Iris pigment epithelial cell (primary cell): ENCODE data around the gene GLI3.

Experiments
- DNase-seq: peaks from one replicate; pipeline ENCODE4 v3.0.0-alpha.2; 2011; ENCODE audit warnings: low read depth

GLI3 gene

DNA sequence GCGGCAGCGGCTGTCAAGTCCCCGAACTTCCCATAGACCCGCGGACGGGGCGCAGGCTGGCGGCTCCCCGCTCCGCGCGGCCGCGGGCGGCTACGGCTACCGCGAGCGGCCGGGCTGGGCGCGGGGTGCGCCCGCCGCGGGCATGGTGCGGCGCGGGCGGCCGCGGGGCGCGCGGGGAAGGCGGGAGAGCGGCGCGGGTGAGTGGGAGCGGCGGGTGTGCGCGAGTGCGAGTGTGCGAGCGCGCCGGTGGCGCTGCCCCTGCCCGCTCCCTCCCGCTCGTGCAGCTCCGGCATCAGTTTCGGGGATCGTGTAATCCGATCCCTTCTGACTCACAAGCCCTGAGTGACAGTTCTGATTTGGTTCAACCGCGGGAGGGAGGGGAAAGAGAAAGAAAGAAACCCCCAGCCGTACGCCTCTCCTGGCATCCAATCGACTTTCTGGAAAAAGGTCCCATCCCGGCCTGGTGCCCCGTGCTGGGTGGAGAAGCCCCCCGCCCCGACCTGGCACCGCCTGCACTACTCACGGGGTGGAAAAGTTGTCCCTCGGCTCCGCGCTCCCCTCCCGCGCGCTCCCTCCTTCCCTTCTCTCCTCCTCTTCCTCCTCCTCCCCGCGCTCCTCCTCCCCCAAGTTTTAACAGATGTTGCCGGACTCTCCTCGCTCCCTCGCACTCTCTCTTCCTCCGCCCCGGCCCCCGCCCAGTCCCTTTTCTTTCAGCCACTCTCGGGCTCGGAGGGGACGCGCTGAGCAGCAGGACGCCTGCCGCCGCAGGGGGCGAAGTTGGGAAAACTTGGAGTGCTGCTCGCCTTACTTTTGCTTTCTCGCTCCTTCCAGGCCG, at the start of gene GLI3:
Gene GLI3 (minus strand): TSS at position 234 of the 835 bp plus-strand sequence. CDS start 13,956 bp downstream, outside the sequence.
- DNase-seq = peak; percentile 97

DNA sequence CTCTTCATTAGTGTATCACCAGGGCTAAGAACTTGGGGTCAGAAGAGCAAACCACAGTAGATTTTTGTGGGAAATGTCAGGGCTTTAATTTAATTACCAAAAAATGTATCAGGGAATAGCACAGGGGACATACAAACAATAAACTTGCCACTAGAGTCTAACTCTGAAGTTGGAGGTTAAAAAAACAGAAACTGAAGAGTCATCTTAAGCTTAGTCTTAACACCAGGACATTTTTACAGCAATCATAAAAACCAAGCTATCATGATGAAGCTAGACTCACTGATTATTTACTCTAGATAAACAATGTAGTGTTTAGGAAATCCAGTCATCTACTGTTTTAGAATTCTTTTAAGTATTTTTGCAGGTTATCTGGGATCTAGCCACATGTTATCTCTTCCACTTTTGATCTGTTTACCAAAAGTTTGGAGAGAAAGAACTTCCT, 48.4 kb upstream of the GLI3 start:
- peak; percentile 54 for DNase-seq

DNA sequence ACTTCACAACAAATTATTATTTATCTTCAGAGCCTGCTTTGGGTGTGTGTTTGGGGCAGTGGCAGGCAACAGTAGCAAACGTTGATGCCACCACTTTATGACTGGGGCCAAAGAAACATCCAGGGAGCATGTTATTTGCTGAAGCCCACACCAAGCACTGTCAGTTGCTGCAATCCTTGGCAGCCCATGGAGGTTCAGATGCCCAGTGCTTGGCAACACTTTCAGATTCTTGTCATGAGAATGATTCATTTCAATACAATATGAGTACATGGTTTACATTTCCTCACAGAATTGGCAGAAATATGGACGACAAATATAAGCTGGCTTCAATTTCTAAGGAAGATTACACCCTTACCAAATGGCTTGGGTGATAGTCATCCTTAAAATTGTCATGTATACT, 46.5 kb upstream of the GLI3 start:
- DNase-seq = peak; percentile 27

DNA sequence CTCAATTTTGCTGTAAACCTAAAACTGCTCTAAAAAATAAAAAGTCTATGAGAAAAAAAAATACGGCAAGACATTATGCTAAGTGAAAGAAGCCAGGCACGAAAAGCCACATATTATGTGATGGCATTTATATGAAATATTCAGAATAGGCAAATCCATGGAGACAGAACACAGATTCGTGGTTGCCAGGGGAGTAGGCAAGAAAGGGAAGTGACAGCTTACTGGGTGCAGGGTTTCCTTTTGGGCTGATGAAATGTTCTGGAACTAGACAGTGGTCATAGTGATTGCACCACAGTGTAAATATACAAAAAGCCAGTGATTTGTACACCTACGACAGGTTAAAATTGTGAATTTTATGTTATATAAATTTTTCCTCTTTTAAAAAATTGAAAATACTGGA, 41.3 kb upstream of the GLI3 start:
- no peak for DNase-seq

DNA sequence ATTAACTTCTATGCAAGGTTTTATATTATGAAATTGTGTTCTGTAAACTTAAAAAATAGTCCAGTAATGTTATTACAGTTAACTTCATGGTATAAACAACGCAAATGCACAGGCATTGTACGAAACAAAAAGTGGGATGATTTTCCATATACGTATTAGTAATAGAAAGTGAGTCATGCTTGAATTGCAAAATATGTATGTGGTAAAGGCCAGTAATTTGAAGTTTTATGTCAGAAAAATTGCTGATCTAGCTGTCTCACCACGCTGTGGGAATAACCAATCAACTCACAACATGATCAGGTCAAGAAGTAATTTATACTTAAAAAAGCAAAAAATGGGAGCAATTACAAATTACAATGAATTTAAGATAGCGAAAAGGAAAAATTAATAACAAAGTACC, 37.0 kb upstream of the GLI3 start:
- peak; percentile 90 for DNase-seq

DNA sequence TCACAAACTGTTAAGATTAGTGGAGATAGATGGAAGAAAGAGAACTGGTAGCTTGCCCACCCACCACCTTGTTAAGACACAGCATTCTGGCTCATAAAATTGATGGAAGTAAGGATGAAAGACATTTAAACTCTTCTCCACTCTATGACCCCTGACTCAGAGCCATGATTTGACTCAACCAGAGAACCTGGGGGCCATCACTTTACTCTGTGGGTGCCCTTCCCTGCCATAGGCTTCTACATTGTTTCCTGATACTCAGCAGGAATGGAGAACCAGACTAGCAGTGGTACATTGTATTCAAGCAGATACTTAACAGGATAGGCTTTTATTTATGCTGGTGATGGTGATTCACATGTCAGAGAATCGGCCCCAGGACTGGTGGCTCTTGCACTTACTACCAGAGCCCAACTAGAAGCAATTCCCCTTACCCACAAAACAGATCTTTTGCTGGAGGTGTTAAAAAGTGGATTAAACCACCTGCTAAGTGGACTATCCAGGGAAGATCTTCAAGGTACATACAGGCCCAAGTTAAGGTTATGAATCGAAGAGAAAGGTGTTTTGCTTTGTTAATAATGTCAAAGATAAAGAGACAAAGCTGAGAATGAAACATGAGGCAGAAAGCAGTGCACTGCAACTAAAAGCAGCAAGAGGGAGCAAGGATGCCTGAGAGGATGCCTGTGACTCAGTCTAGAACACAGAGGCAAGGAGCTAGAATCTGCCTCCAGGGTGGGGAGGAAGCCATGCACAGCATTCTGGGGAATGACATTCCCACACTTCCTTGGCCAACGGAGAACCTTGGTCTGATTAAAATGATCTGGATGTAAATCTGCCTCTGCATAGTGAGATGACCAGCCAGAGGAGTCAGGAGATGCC, 36.0 kb upstream of the GLI3 start:
- peak; percentile 86 for DNase-seq

DNA sequence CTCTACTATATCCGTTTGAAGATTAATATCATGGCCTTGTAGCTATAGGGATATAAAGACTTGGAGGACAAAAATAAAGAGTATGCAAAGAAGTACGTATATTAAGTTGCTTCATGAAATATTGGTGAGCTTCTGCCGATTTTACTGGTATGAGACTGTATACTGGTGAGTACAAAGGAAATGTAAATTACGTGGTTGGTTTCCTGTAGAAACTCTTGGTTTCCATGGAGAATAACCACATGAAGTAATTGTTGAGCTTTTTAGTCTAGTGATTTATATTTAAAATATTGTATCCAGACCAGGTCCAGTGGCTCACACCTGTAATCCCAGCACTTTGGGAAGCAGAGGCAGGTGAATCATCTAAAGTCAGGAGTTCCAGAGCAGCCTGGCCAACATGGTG, 32.2 kb upstream of the GLI3 start:
- DNase-seq = no peak

DNA sequence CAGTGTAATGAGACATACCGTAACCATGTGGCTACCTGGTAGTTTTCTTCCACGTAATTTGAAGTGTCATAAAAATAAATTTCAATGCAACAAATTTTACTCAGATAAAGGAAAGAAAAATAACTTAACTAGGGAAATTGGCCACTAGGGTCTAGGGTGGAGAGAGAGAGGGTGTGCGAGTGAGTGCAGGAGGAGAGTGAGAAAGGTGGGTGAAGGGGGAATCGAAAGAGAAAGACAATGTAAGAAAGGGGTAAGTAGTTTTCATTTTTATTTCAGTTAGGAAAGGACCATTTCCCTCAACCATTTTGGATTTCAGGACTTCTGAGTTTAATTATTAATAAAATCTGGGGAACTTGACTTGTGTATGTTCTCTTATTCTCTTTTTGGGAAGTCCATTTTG, 27.7 kb upstream of the GLI3 start:
- no peak for DNase-seq

DNA sequence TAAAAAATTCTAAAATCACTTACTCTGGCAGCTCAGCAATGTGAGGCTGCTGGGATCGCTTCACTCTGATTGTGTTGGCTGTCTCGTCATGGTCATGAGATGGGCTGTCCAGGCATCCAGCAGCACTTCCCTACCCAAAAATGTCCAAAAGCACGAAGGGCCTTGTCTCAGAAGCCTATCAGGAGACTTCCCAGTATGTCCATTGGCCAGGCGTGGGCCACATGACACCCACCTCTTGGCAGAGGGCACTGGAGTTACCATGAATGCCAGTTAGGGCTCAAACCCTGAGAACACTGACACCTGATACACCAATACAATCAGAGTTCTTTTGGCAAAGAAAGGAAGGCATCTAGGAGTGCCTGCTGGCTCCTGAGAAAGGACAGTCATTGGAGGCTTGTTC, 27.0 kb upstream of the GLI3 start:
- no peak for DNase-seq

DNA sequence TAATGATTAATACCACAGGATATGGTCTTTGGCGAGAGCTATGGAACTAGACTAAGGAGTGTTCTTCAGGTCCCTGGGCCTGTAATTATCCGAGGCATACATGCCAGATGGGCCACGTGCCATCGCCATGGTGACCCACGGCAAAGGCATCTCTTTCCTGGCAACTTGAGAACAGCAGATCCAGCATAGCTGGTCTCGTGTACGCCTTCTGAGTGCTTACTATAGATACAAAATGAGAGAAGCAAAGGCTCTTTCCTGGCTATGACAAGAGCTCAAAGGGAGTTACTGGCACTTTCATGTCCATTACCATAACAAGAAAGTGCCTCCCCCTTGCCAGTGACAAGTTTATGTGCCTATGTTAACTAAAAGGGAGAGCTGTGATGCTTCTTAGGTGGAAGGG, 26.0 kb upstream of the GLI3 start:
- DNase-seq = peak; percentile 60

DNA sequence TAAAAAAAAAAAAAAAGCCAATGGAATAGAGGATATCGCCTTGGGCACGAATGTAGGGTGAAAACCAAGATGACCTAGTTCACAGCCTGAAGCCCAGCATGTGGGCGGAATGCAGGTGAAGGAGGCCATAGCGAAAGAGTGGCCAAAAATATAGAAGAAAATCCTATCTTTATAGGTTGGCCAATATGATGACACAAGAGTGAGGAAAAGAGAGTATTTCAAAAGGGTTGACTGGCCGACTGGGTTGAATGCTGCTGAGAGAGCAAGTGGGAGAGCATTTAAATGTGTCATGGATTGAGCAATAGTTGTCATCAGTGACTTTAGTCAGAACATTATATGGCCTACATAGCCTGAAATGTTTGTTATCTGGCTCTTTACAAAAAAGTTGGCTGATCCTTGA, 17.2 kb upstream of the GLI3 start:
- DNase-seq = peak; percentile 89

DNA sequence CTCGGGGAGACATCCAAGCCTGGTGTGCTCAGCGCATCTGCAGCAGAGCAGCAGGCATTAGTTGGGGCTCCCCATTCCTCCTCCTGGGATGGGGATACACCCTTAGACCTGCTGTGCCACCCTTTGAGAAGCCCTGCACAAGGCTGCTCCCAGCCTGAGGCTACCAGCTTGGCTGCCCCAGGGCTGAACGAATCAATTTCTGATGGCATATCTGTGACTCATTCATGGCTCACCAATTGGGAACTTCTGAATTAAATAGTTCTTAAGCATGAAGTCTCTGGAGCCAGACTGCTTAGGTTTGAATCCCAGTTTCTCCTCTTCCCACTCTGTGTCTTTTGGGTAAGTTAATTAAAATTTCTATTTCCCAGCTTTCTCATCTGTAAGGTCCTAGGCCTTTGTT, 16.3 kb upstream of the GLI3 start:
- no peak for DNase-seq

DNA sequence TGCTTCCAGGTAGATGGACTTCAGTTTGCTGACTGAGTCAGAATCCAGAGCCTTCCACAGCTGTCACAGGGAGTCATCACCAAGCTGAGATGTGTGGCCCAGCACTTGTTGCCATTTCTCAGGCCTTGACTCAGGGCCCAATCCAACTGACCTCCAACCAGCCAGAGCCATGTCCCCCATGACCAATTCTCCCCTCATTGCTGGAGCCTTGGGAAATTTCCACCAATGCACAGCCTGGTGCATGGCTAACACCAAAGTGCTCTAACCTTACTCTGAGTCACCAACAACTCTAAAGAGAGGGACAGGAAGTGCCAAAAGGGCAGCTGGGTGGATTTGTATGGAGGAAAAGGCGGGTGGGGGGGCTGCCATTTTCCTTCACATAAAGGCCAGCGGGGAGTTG, 13.4 kb upstream of the GLI3 start:
- no peak for DNase-seq

DNA sequence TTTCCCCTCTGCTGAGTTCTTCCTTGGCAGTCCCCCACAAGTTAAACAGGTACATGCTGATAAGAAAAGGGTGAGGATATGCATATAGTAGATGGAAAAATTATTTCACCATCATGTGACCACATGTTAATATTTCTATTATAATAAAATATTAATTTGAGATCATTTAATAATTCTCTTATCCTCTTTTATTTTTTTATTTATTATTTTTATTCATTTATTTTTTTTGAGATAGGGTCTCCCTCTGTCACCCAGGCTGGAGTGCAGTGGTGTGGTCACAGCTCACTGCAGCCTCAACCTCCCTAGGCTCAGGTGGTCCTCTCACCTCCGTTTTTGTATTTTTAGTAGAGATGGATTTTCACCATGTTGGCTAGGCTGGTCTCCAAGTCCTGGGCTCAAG, 11.6 kb upstream of the GLI3 start:
- no peak for DNase-seq

DNA sequence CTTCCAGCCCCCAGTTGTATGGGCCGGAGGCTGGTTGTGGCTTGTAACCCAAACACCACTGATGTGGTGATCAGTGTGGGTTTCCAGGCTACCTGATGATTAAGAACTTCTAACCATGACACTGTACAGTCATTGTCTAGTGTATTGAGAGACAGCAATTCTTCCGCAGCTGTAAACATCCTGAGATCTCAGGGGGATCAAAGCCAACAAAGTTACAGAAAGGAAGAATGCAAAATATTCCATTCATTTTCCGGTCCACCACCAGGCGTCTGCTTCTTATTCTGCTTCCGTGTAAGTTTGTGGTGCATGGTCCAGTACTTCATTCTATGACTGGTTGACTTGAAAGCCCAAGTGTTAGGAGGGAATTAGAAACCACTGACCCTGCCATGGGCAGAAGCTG, 10.3 kb upstream of the GLI3 start:
- DNase-seq = peak; percentile 93

DNA sequence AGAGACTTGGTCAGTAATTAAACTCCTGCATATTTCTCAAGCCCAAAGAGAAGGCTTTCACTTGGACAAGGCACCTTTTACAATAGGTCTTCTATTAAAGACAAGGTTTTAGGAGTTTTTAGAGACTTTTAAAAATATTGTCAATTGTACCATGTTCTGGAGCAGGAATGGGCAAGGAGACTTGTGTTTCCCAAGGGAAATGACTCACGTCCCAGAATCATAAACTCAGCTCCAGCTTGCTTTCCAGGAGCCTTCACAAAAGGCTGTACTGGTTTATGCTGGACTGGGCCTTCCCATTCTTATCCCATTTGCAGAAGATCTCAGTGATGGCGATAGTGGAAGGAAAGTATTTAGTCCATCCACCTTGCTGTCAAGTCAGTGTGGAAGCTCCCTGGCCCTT, 7.8 kb upstream of the GLI3 start:
- DNase-seq = peak; percentile 63

DNA sequence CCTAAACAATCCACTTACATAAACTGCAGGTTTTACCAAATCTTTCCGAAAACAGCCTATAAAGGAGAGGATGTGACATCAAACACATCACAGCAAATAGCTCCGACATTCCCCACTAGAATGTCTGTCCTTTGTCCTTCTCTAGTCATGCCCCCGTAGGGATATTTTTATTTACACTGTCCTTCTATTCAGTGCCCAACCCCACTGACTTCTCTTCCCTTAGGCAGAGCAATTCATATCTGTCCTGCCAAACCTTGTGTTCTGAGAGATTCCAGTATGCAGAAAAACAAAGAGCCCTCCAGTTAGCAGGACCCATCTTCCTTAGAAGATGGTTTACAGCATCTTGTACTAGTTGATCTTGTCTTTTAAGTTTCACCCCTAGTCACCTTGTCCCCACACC, 5.4 kb upstream of the GLI3 start:
- no peak for DNase-seq

DNA sequence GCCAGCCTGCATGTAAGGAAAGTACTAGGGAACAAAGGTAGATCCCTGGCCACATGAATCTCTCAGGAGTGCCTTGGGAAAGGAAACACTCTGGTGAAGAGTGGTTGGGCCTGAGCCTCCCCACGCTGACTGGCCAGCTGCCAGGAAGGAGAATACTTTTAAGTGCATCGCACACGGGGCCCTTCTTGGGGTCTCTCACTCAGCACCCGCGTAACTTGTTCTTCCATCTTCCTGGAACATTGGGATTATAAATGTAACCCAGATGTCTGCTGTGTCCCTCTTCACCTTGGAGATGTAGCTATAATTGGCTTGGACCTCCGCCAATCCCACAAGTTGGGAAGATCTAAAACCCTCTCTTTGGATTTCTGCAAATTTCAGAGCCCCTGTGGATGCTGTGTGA, 4.4 kb upstream of the GLI3 start:
- DNase-seq = no peak

DNA sequence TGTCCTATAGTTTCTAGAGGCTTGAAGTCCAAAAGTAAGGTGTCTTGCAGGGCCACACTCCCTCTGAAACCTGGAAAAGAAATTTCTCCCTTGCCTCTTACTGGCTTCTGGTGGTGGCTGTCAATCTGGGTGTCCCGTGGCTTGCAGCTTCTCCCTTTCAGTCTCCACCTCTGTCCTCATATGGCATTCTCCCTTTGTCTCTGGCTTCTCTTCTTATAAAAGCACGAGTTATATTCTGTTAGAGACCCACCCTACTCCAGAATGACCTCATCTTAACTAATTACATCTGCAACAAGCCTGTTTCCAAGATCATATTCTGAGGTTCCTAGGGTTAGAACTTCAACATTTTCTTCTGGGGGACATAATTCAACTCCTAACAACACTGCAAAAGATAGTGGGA, 3.4 kb upstream of the GLI3 start:
- no peak for DNase-seq

DNA sequence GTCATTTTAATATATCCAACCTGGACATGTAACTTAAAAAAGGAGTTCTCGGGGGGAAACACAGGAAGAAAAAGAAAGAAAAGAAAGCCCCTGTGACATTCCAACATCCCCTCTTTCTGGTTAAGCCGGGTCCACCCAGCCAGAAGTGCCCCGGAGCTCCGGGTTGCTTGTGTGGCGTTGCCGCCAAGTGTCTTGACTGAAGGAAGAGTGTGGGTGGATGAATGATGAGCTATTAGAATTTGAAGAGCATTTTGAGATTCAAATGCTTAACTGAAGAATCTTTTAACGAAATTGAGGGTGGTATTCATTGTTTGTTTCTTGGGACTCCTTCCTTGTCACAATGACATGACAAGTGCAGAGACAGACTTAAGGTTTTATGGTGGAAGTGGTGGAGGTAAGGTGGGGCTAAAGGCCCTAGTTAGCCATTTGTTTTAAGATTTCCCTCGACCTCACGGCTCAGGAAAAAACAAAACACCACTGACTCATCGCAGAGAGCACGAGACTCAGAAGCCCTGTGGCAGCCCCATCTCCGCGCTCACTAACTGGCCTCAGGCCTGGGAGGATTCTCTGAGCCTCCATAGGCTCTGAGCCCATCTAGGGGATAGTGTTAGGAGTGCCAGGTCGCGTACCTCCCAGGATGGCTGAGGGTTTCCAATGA, 1.8 kb upstream of the GLI3 start:
- peak; percentile 90 for DNase-seq

DNA sequence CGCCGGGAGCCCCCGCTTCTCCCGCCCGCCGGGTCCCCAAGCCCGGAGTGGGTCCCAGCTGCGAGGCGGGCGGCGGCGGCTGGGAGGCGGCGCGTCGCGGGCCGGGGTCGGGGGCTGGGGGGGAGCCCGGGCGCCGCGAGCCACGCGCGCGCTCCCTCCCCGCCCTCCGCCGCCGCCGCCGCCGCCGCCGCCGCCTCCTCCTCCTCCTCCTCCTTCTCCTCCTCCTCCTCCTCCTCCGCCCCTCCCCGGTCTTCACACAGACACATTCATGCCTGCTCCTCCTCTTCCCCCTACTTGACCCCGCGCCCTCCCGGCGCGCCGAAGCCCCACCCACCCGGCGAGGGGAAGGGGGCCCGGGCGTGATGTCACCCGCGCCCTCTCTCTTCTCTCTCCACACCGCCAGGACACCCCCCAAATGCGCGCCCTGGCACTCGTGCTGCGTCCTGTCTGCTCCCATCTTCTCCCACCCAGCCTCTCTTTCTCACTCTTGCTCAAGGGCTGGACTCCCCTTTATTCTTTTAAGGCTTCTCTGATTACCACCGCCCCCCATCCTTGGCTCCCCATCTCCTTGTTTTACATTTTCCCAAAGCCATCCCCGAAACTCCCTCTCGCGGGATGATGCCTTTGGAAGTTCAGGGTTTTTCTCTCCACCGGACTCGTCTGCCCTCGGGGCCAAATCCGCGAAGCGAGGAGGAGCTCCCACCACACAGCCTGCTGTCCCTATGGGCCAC, 967 bp upstream of the GLI3 start:
- DNase-seq = peak; percentile 84
